Measurements from ENCODE around the gene PPP1R14C. TPM values are rescaled to one million over a fixed set of nuclear protein-coding genes. Genes with fewer than 3 reads are reported as not detected.

The PPP1R14C gene
- total RNA-seq, 2 donors from 2014 or later, result 0.95 to 1.3 TPM

DNA sequence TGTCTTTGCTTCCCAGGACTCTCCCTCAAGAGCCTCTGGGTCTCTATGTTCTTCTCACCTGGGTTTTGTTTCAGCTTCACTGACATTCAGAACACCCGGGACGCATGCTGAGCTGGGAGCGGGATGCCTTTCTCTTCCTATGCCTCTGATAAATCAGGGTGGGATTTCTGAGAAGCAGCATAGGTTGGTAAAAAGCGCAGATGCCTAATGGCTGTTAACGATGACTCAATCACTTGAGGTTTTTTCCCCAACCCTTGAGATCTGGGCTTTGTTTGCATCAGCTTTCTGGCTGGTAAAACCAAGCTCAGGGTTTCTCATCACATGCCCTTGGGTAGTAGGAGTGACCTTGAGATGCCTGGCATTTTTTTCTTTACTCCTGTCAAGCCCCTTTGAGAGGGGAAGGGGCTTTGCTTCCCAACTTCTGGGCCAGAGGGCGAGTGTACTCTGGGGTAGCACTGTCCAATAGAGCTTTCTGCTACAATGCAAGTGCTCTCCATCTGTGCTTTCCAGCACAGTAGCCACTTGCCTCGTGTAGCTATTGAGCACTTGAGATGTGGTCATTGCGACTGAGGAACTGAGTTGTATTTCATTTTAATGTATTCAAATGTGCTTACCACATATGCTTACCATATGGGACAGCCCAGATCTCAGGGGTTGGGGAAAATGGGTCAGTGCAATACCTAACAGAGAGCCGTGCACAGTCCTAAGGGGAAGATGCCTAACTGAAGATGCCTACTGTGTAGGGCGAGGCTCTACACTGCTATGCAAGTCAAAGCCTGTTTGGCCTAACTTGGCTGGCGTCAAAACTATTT lies 69.1 kb downstream of the PPP1R14C start:
- TF ChIP-seq, protein P1, sequence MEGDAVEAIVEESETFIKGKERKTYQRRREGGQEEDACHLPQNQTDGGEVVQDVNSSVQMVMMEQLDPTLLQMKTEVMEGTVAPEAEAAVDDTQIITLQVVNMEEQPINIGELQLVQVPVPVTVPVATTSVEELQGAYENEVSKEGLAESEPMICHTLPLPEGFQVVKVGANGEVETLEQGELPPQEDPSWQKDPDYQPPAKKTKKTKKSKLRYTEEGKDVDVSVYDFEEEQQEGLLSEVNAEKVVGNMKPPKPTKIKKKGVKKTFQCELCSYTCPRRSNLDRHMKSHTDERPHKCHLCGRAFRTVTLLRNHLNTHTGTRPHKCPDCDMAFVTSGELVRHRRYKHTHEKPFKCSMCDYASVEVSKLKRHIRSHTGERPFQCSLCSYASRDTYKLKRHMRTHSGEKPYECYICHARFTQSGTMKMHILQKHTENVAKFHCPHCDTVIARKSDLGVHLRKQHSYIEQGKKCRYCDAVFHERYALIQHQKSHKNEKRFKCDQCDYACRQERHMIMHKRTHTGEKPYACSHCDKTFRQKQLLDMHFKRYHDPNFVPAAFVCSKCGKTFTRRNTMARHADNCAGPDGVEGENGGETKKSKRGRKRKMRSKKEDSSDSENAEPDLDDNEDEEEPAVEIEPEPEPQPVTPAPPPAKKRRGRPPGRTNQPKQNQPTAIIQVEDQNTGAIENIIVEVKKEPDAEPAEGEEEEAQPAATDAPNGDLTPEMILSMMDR (IDR thresholded peaks at IDR 0.05), result no peak
- no peak overlapping the region for H3K4me3 ChIP-seq
- no peaks in the 10 kb centered on the region for H3K36me3 ChIP-seq
- H3K27me3 ChIP-seq (replicated peaks; ENCODE audit: insufficient read depth), result no peaks in the 10 kb centered on the region
- H3K9me3 ChIP-seq, result no peaks in the 10 kb centered on the region
- no peak for ATAC-seq (ENCODE audit: insufficient number of reproducible peaks, low FRiP score, low read depth)
- H3K27ac ChIP-seq, result no peak overlapping the region
- DNase-seq (ENCODE audit: low spot score), result no peak
- H3K4me1 ChIP-seq (ENCODE audit: control insufficient read depth in 1 of 2, low read depth in 2 of 2), result no peaks in the 10 kb centered on the region

- Histone ChIP-seq H3K4me3 (no peak overlapping the region), H3K27ac (no peak overlapping the region), H3K36me3 (no peaks in the 10 kb centered on the region), H3K4me1 (ENCODE audit: control insufficient read depth in 1 of 2, low read depth in 2 of 2) (no peaks in the 10 kb centered on the region), H3K9me3 (no peaks in the 10 kb centered on the region), H3K27me3 (replicated peaks; ENCODE audit: insufficient read depth) (no peaks in the 10 kb centered on the region)
- TF ChIP-seq, protein P1 (IDR thresholded peaks at IDR 0.05), result no peak
- DNase-seq (ENCODE audit: low spot score) (no peak), ATAC-seq (ENCODE audit: insufficient number of reproducible peaks, low FRiP score, low read depth) (no peak)
These were observed 69.9 kb downstream of the PPP1R14C start for GRCh38 chr6:150212778-150213177.

- DNase-seq (ENCODE audit: low spot score) (no peak), ATAC-seq (ENCODE audit: insufficient number of reproducible peaks, low FRiP score, low read depth) (no peak)
- H3K27ac ChIP-seq, result no peak overlapping the region
- H3K36me3 ChIP-seq, result no peaks in the 10 kb centered on the region
- TF ChIP-seq, protein P1 (IDR thresholded peaks at IDR 0.05), result no peak
- H3K9me3 ChIP-seq, result no peaks in the 10 kb centered on the region
- no peak overlapping the region for H3K4me3 ChIP-seq
- no peaks in the 10 kb centered on the region for H3K27me3 ChIP-seq (replicated peaks; ENCODE audit: insufficient read depth)
- H3K4me1 ChIP-seq (ENCODE audit: control insufficient read depth in 1 of 2, low read depth in 2 of 2), result no peaks in the 10 kb centered on the region
These were observed 70.5 kb downstream of the PPP1R14C start for GRCh38 chr6:150213301-150213700.

- no peaks in the 10 kb centered on the region for H3K36me3 ChIP-seq
- H3K27me3 ChIP-seq (replicated peaks; ENCODE audit: insufficient read depth), result no peaks in the 10 kb centered on the region
- H3K4me1 ChIP-seq (ENCODE audit: control insufficient read depth in 1 of 2, low read depth in 2 of 2), result no peaks in the 10 kb centered on the region
- H3K4me3 ChIP-seq, result no peak overlapping the region
- DNase-seq (ENCODE audit: low spot score) (no peak), ATAC-seq (ENCODE audit: insufficient number of reproducible peaks, low FRiP score, low read depth) (no peak)
- no peaks in the 10 kb centered on the region for H3K9me3 ChIP-seq
- TF ChIP-seq, protein P1 (IDR thresholded peaks at IDR 0.05), result no peak
- H3K27ac ChIP-seq, result no peak overlapping the region
These were observed 71.5 kb downstream of the PPP1R14C start for GRCh38 chr6:150214310-150214709.

- peaks cover 0 to 9% of the 10 kb centered on the region in 2 donors for H3K4me1 ChIP-seq (ENCODE audit: control insufficient read depth in 1 of 2, low read depth in 2 of 2)
- no peak overlapping the region for H3K4me3 ChIP-seq
- DNase-seq (ENCODE audit: low spot score), result no peak
- H3K27me3 ChIP-seq (replicated peaks; ENCODE audit: insufficient read depth), result no peaks in the 10 kb centered on the region
- H3K36me3 ChIP-seq, result no peaks in the 10 kb centered on the region
- TF ChIP-seq, protein P1 (IDR thresholded peaks at IDR 0.05), result no peak
- no peaks in the 10 kb centered on the region for H3K9me3 ChIP-seq
- H3K27ac ChIP-seq, result no peak overlapping the region
- ATAC-seq (ENCODE audit: insufficient number of reproducible peaks, low FRiP score, low read depth), result no peak
These were observed 78.0 kb downstream of the PPP1R14C start for GRCh38 chr6:150220634-150221551.

Data from thoracic aorta (tissue), 2 donors.